HL-60 (cell line): ENCODE data around the gene INPP5B.
"Not testable (repeated sequence)": the region's sequence is repeated elsewhere in the genome, so short reads cannot be mapped to it uniquely, and the experiment has no call there.

Experiments used
- DNase-seq, 2 experiments: peaks; one replicate each; pipeline ENCODE4 v3.0.0-alpha.2; 2010 to 2020; ENCODE audit warnings: low read depth in 1 of 2, low spot score in 1 of 2
- H3K27ac ChIP-seq: fragments of 250-450 bp; sonication (Bioruptor Pico); replicated peaks from 2 replicates; pipeline ENCODE4 v1.5.1; 2020; ENCODE audit warnings: mild to moderate bottlenecking, moderate library complexity
- H3K27me3 ChIP-seq: fragments of 250-450 bp; sonication (Bioruptor Pico); 2 replicates; pipeline ENCODE4 v1.5.1; 2021; ENCODE audit warnings: mild to moderate bottlenecking, moderate library complexity; ENCODE audit not compliant: insufficient read depth, poor library complexity, severe bottlenecking
- H3K4me3 ChIP-seq: replicated peaks from 2 replicates; pipeline ENCODE4 v1.5.1; 2011; ENCODE audit warnings: mild to moderate bottlenecking, control low read depth, low read length; ENCODE audit not compliant: insufficient read depth
- GABPA ChIP-seq: IDR thresholded peaks from 2 replicates; pipeline ENCODE4 v1.6.1; 2012; ENCODE audit warnings: low read depth
- POLR2AphosphoS5 ChIP-seq: IDR thresholded peaks from 2 replicates; pipeline ENCODE4 v1.6.1; 2012; ENCODE audit warnings: low read depth
- SPI1 ChIP-seq: IDR thresholded peaks from 2 replicates; pipeline ENCODE4 v1.6.1; 2012; ENCODE audit warnings: low read depth, mild to moderate bottlenecking, borderline replicate concordance
- TF ChIP-seq, protein P1 (sequence below): IDR thresholded peaks from one replicate; pipeline ENCODE4 v1.5.1; 2011; ENCODE audit warnings: low read length, control low read depth, inconsistent platforms; ENCODE audit not compliant: insufficient read depth
- TF ChIP-seq, protein P2 (sequence below): IDR thresholded peaks from 2 replicates; pipeline ENCODE4 v1.6.1; 2012; ENCODE audit warnings: low read depth; ENCODE audit not compliant: insufficient replicate concordance

INPP5B gene

DNA sequence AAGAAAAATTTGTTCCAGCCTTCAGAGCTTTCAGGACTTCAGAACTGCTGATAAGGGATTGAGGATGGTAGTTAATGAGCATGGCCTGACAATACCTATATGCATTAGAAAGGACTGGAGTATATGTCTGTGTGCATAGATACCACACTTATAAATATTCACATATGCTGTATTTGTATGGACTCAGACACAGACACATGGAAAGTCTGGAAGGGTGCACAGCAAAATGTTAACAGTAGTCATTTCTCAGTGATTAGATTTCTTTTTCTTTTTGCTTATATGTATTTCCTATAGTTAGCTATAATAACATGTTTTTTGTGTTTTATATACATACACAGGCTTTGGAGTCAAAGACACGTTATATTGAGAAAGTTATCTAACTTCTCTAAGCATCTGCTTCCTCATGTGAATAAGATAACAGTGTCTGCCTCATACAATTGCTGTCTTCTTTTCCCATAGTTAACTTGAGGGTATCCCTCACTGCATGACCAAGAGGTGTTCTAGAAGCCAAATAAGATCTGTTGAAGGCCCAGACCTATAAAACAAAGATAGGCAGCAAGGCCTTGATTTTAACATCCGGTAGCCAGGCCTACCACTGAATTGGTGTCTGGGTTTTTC is 31.3 kb downstream of the INPP5B start:
- 0 out of 2 replicates have a peak overlapping the region, but pooled peaks have one; percentile 22 for H3K27ac ChIP-seq
- DNase-seq, result no peak
- H3K4me3 ChIP-seq, result no peak overlapping the region
- TF ChIP-seq SPI1 (no peak), POLR2AphosphoS5 (no peak), GABPA (no peak)
- TF ChIP-seq, protein P1, sequence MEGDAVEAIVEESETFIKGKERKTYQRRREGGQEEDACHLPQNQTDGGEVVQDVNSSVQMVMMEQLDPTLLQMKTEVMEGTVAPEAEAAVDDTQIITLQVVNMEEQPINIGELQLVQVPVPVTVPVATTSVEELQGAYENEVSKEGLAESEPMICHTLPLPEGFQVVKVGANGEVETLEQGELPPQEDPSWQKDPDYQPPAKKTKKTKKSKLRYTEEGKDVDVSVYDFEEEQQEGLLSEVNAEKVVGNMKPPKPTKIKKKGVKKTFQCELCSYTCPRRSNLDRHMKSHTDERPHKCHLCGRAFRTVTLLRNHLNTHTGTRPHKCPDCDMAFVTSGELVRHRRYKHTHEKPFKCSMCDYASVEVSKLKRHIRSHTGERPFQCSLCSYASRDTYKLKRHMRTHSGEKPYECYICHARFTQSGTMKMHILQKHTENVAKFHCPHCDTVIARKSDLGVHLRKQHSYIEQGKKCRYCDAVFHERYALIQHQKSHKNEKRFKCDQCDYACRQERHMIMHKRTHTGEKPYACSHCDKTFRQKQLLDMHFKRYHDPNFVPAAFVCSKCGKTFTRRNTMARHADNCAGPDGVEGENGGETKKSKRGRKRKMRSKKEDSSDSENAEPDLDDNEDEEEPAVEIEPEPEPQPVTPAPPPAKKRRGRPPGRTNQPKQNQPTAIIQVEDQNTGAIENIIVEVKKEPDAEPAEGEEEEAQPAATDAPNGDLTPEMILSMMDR, result no peak
- TF ChIP-seq, protein P2, sequence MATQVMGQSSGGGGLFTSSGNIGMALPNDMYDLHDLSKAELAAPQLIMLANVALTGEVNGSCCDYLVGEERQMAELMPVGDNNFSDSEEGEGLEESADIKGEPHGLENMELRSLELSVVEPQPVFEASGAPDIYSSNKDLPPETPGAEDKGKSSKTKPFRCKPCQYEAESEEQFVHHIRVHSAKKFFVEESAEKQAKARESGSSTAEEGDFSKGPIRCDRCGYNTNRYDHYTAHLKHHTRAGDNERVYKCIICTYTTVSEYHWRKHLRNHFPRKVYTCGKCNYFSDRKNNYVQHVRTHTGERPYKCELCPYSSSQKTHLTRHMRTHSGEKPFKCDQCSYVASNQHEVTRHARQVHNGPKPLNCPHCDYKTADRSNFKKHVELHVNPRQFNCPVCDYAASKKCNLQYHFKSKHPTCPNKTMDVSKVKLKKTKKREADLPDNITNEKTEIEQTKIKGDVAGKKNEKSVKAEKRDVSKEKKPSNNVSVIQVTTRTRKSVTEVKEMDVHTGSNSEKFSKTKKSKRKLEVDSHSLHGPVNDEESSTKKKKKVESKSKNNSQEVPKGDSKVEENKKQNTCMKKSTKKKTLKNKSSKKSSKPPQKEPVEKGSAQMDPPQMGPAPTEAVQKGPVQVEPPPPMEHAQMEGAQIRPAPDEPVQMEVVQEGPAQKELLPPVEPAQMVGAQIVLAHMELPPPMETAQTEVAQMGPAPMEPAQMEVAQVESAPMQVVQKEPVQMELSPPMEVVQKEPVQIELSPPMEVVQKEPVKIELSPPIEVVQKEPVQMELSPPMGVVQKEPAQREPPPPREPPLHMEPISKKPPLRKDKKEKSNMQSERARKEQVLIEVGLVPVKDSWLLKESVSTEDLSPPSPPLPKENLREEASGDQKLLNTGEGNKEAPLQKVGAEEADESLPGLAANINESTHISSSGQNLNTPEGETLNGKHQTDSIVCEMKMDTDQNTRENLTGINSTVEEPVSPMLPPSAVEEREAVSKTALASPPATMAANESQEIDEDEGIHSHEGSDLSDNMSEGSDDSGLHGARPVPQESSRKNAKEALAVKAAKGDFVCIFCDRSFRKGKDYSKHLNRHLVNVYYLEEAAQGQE, result no peak
- H3K27me3 ChIP-seq, result no peaks in the 10 kb centered on the region

DNA sequence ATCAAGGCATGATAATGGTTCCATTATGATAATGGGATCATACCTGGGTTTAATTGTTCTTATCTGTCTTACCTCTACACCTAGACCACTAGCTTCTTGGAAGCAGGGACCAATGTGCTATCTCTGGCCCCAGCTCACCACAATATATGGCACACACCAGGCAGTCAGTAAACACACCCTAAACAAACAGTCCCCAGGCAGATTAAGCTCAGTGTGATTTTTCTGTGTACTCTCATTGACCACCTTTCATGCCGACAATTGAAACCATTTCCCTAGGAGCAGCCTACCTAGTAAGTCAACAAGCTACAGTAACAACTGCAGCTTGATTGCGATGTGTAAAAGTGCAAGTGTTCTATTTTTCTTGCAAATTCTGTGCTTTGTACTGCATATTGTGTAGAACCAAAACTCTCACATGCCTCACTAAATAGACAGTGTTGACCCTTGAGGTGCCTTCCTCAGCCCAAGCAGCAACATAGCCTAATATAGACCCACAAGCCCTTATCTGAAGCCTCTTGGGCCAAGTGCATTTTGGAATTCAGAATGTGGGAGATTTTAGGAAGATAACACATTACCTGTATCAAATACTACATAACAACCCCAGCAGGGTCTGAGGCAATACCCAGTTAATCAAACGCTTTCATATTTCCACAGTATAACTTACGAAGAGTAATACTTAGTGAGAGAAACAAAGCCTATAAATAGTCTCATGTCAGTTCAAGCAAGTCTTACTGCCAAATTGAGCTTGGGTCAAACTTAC is 32.0 kb downstream of the INPP5B start:
- Histone ChIP-seq H3K27me3 (no peaks in the 10 kb centered on the region), H3K4me3 (no peak overlapping the region), H3K27ac (0 out of 2 replicates have a peak overlapping the region, but pooled peaks have one; percentile 22)
- no peak for DNase-seq
- no peak for TF ChIP-seq SPI1
- TF ChIP-seq, protein P2, result no peak
- TF ChIP-seq, protein P1, result no peak

DNA sequence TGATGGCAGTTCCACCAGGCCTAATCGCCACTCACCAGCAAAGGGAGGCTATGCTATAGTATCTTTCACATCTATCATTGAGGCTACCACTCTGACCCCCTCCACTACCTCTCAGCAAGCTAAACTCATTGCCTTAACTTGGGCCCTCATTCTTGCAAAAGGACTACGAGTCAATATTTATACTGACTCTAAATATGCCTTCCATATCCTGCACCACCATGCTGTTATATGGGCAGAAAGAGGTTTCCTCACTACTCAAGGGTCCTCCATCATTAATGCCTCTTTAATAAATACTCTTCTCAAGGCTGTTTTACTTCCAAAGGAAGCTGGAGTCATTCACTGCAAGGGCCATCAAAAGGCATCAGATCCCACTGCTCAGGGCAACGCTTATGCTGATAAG is 35.4 kb downstream of the INPP5B start:
- not testable (repeated sequence) for H3K4me3 ChIP-seq, H3K27me3 ChIP-seq, H3K27ac ChIP-seq, DNase-seq

DNA sequence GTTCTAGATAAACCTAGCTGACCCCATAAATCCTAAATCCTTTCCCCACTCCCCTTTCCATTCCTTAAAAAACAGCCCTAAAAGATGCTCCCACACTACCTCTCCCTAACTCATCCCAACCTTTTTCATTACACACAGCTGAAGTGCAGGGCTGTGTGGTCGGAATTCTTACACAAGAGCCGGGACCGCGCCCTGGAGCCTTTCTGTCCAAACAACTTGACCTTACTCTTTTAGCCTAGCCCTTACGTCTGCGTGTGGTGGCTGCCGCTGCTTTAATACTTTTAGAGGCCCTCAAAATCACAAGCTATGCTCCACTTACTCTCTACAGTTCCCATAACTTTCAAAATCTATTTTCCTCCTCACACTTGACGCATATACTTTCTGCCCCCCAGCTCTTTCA is 36.0 kb downstream of the INPP5B start:
- not testable (repeated sequence) for DNase-seq, H3K4me3 ChIP-seq, H3K27ac ChIP-seq, H3K27me3 ChIP-seq

DNA sequence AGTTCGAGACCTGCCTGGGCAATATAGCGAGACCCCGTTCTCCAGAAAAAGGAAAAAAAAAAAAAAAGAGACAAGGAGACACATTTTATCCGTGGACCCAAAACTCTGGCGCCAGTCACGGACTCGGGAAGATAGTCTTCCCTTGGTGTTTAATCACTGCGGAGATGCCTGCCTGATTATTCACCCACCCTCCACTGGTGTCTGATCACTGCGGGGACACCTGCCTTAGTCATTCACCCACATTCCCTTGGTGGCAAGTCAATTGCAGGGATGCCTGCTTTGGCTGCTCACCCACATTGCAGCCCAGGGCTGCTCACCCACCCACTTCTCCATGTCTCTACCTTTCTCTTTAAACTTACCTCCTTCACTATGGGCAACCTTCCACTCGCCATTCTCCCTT is 38.3 kb downstream of the INPP5B start:
- not testable (repeated sequence) for H3K4me3 ChIP-seq, H3K27ac ChIP-seq, DNase-seq, H3K27me3 ChIP-seq

DNA sequence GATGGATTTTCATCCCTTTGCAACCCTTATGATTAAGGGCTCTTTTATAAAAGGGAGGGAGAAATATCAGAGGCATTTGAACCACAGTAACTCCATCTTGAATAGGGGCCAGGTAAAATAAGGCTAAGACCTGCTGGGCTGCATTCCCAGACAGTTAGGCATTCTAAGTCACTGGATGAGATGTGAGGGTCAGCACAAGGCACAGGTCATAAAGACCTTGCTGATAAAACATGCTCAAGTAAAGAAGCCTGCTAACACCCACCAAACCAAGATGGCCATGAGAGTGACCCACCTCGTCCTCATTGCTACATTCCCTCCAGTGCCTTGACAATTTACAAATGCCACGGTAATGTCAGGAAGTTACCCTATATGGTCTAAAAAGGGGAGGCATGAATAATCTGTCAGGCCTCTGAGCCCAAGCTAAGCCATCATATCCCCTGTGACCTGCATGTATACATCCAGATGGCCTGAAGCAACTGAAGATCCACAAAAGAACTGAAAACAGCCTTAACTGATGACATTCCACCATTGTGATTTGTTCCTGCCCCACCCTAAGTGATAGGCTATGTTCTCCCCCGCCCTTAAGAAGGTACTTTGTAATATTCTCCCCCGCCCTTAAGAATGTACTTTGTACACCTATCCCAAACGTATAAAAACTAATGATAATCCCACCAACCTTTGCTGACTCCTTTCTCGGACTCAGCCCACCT is 39.3 kb downstream of the INPP5B start:
- H3K27ac ChIP-seq, H3K4me3 ChIP-seq, H3K27me3 ChIP-seq, DNase-seq: not testable (repeated sequence)

DNA sequence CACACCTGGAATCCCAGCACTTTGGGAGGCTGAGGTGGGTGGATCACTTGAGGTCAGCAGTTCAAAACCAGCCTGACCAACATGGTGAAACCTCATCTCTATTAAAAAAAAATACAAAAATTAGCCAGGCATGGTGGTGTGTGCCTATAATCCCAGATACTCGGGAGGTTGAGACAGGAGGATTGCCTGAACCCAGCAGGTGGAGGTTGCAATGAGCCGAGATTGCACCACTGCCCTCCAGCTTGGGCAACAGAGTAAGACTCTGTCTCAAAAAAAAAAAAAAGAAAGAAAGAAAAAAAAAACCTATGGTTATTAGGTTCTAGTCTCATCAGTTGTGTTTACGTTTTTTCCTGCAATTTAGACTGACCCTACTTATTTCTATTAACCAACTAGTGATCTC is 40.3 kb downstream of the INPP5B start:
- H3K27ac ChIP-seq, H3K27me3 ChIP-seq, H3K4me3 ChIP-seq, DNase-seq: not testable (repeated sequence)
